Neuron (in vitro differentiated cells): ENCODE measurements around the gene COX6A2.

Experiments
- H2AFZ ChIP-seq: one replicate; pipeline ENCODE4 v1.6.1; 2013; ENCODE audit warnings: low read depth, mild to moderate bottlenecking, inconsistent platforms, low read length, moderate library complexity
- H3K27me3 ChIP-seq: one replicate; pipeline ENCODE4 v1.6.1; 2013; ENCODE audit warnings: low read length; ENCODE audit not compliant: insufficient read depth
- H3K36me3 ChIP-seq: one replicate; pipeline ENCODE4 v1.6.1; 2013; ENCODE audit warnings: low read length; ENCODE audit not compliant: insufficient read depth
- H3K4me1 ChIP-seq: one replicate; pipeline ENCODE4 v1.6.1; 2013; ENCODE audit warnings: low read length; ENCODE audit not compliant: insufficient read depth
- H3K4me3 ChIP-seq: 2 replicates; pipeline ENCODE4 v1.5.1; 2013; ENCODE audit warnings: mild to moderate bottlenecking, low read length, moderate library complexity
- H3K9me3 ChIP-seq: one replicate; pipeline ENCODE4 v1.6.1; 2013; ENCODE audit warnings: low read length

The COX6A2 gene

DNA sequence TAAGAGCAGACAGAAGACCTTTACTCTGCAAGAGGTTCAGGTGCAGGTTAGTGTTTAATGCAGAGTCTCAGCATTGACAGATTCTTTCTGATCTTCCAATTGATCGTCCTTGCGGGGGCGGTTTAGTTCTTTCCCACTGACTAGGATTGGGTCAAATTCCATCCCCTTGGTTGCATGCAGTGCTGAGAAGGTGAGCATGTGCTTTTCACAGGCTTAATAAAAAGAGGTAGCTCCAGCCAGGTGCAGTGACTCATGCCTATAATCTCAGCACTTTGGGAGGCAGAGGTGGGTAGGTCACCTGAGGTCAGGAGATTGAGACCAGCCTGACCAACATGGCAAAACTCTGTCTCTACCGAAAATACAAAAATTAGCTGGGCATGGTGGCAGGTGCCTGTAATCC is 42.5 kb downstream of the COX6A2 start:
- no peaks in the 10 kb centered on the region for H3K27me3 ChIP-seq
- no peak overlapping the region for H2AFZ ChIP-seq
- no peak overlapping the region for H3K4me3 ChIP-seq
- no peaks in the 10 kb centered on the region for H3K36me3 ChIP-seq
- H3K9me3 ChIP-seq, result peaks cover 2% of the 10 kb centered on the region
- H3K4me1 ChIP-seq, result no peaks in the 10 kb centered on the region

DNA sequence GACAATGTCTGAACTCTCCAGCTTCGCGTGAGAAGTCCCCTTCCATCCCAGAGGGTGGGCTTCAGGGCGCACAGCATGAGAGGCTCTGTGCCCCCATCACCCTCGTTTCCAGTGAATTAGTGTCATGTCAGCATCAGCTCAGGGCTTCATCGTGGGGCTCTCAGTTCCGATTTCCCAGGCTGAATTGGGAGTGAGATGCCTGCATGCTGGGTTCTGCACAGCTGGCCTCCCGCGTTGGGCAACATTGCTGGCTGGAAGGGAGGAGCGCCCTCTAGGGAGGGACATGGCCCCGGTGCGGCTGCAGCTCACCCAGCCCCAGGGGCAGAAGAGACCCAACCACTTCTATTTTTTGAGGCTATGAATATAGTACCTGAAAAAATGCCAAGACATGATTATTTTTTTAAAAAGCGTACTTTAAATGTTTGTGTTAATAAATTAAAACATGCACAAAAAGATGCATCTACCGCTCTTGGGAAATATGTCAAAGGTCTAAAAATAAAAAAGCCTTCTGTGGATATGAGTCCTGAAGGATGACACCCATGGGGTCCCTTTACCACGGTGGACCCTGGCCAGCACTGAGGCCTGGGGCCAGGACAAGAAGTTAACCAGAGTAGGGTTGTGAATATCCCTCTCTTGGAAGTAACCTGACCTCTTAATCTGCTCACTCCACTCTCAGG is 45.5 kb downstream of the COX6A2 start:
- Histone ChIP-seq H2AFZ (no peak overlapping the region), H3K4me1 (no peaks in the 10 kb centered on the region), H3K4me3 (no peak overlapping the region), H3K9me3 (peaks cover 2% of the 10 kb centered on the region), H3K36me3 (no peaks in the 10 kb centered on the region), H3K27me3 (no peaks in the 10 kb centered on the region)

DNA sequence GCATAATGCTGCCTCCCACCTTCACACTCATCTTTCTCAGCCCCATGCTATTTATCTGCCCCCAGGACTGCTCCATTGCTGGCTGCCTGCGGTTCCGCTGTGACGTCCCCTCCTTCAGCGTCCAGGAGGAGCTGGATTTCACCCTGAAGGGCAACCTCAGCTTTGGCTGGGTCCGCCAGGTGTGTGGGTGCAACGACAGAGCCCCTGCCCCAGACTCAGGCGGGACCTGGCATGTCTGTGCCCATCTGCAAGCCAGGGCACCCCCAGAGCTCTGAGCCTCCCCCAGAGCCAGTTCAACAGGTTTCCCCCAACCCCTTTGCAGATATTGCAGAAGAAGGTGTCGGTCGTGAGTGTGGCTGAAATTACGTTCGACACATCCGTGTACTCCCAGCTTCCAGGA is 48.0 kb downstream of the COX6A2 start:
- H3K9me3 ChIP-seq, result no peaks in the 10 kb centered on the region
- H3K4me1 ChIP-seq, result no peaks in the 10 kb centered on the region
- H3K36me3 ChIP-seq, result no peaks in the 10 kb centered on the region
- no peak overlapping the region for H2AFZ ChIP-seq
- H3K27me3 ChIP-seq, result no peaks in the 10 kb centered on the region
- no peak overlapping the region for H3K4me3 ChIP-seq
